Keratinocyte (primary cell): ENCODE data around the gene ZDHHC3. TPM values are rescaled to one million over a fixed set of nuclear protein-coding genes. Genes with fewer than 3 reads are reported as not detected.

Source experiments
- DNase-seq: peaks from one replicate; pipeline ENCODE4 v3.0.0-alpha.2; 2011; ENCODE audit warnings: low read depth, missing footprints, low spot score
- FAIRE-seq: peaks from 2 replicates; lab custom pipeline; 2011; peaks lifted over from hg19 to GRCh38; lab: Jason Lieb, UNC
- H2AFZ ChIP-seq: 2 replicates; pipeline ENCODE4 v1.6.0; 2012; ENCODE audit warnings: low read length, control low read depth, inconsistent platforms; ENCODE audit not compliant: control insufficient read depth
- H3K27ac ChIP-seq: 2 replicates; pipeline ENCODE4 v1.5.1; 2011; ENCODE audit warnings: low read length; ENCODE audit not compliant: control insufficient read depth, insufficient read depth
- H3K27me3 ChIP-seq: 3 replicates; pipeline ENCODE4 v1.6.0; 2011; ENCODE audit warnings: low read length; ENCODE audit not compliant: control insufficient read depth, insufficient read depth; ENCODE audit errors: extremely low read depth
- H3K36me3 ChIP-seq, 2 experiments: 2 replicates in 1 of 2; 3 replicates in 1 of 2; pipeline ENCODE4 v1.5.1; 2011; ENCODE audit warnings: low read length in 2 of 2, mild to moderate bottlenecking in 1 of 2; ENCODE audit not compliant: control insufficient read depth in 2 of 2, insufficient read depth in 2 of 2; ENCODE audit errors: extremely low read depth in 1 of 2
- H3K4me1 ChIP-seq: 3 replicates; pipeline ENCODE4 v1.5.1; 2011; ENCODE audit warnings: low read length; ENCODE audit not compliant: control insufficient read depth, insufficient read depth; ENCODE audit errors: extremely low read depth
- H3K4me2 ChIP-seq: 3 replicates; pipeline ENCODE4 v1.6.0; 2011; ENCODE audit warnings: low read depth, low read length; ENCODE audit not compliant: control insufficient read depth, insufficient read depth; ENCODE audit errors: extremely low read depth
- H3K4me3 ChIP-seq, 3 experiments: fragments of 200-600 bp in 1 of 3; sonication (generic) in 1 of 3; 2 replicates in 2 of 3; 3 replicates in 1 of 3; pipeline ENCODE4 v1.5.1; 2011 to 2016; ENCODE audit warnings: low read length in 3 of 3, mild to moderate bottlenecking in 3 of 3, control low read depth in 2 of 3, inconsistent platforms in 1 of 3, low read depth in 1 of 3, mixed read lengths in 1 of 3, mixed run types in 1 of 3, moderate library complexity in 1 of 3; ENCODE audit not compliant: control insufficient read depth in 2 of 3, insufficient read depth in 2 of 3; ENCODE audit errors: extremely low read depth in 1 of 3
- H3K79me2 ChIP-seq: 2 replicates; pipeline ENCODE4 v1.6.0; 2012; ENCODE audit warnings: low read length; ENCODE audit not compliant: control insufficient read depth, insufficient read depth
- H3K9ac ChIP-seq: 3 replicates; pipeline ENCODE4 v1.6.0; 2011; ENCODE audit warnings: low read length; ENCODE audit not compliant: control insufficient read depth, insufficient read depth; ENCODE audit errors: extremely low read depth
- H3K9me1 ChIP-seq: 3 replicates; pipeline ENCODE4 v1.6.0; 2011; ENCODE audit warnings: low read length; ENCODE audit not compliant: control insufficient read depth, insufficient read depth; ENCODE audit errors: extremely low read depth
- H3K9me3 ChIP-seq: 2 replicates; pipeline ENCODE4 v1.5.1; 2012; ENCODE audit warnings: low read depth, low read length; ENCODE audit not compliant: control insufficient read depth
- H4K20me1 ChIP-seq: 3 replicates; pipeline ENCODE4 v1.6.0; 2011; ENCODE audit warnings: low read length; ENCODE audit not compliant: control insufficient read depth, insufficient read depth; ENCODE audit errors: extremely low read depth
- CTCF ChIP-seq, 3 experiments: IDR thresholded peaks in 1 of 3; conservative IDR thresholded peaks in 1 of 3; optimal IDR thresholded peaks in 1 of 3; 2 replicates in 2 of 3; 3 replicates in 1 of 3; pipeline versions ENCODE3 to v1.5.1; 2011; ENCODE audit warnings: low read length in 3 of 3, mild to moderate bottlenecking in 3 of 3, moderate library complexity in 2 of 3, control low read depth in 1 of 3, inconsistent platforms in 1 of 3; ENCODE audit not compliant: insufficient read depth in 2 of 3; ENCODE audit errors: extremely low read depth in 1 of 3
- EZH2 ChIP-seq: IDR thresholded peaks from one replicate; pipeline ENCODE4 v1.6.1; 2012; ENCODE audit warnings: inconsistent platforms, mild to moderate bottlenecking, low read length, moderate library complexity
- dilution Hi-C: fragments of 300-500 bp; cut with MboI; formaldehyde crosslinking; loops from one replicate; pipeline ENCODE4 v1.7.0; 2020; ENCODE audit warnings: low sequenced_read_pairs; ENCODE audit not compliant: extremely low pct_ligation_motif_present
- polyA plus RNA-seq, 5 experiments: library from polyadenylated mRNA; depleted of rRNA in 3 of 5; stranded (reverse) in 3 of 5; stranded (forward) in 1 of 5; unstranded in 1 of 5; fragments of >200 nt; gene quantifications; 1 replicate in 1 of 5; 2 replicates in 3 of 5; 3 replicates in 1 of 5; pipeline versions ENCODE4 v1.2.1 to v1.2.3, GENCODE V29; 2011 to 2012; ENCODE audit warnings: missing spikeins in 2 of 5, low read depth in 1 of 5, low replicate concordance in 1 of 5

Gene ZDHHC3
- polyA plus RNA-seq, 1 donor (not counting 4 experiments of a cell fraction or from before 2014, with no cell fraction given), result 151 TPM

GRCh38 chr3:44999782-45000181 lies 23.8 kb upstream of the ZDHHC3 start:
- no peak overlapping the region for H3K4me2 ChIP-seq
- peaks cover 2% of the 10 kb centered on the region for H3K9me1 ChIP-seq
- H2AFZ ChIP-seq, result no peak overlapping the region
- H3K9me3 ChIP-seq, result no peaks in the 10 kb centered on the region
- H3K4me1 ChIP-seq, result peaks cover 8% of the 10 kb centered on the region
- dilution Hi-C loops, result no loop called here
- TF ChIP-seq CTCF (optimal IDR thresholded peaks at IDR 0.05 in 1 of 3, IDR thresholded peaks at IDR 0.05 in 1 of 3, conservative IDR thresholded peaks at IDR 0.05 in 1 of 3; ENCODE audit: extremely low read depth in 1 of 3, insufficient read depth in 2 of 3, low read length in 3 of 3) (no peak), EZH2 (no peak)
- peaks cover 7% of the 10 kb centered on the region for H3K79me2 ChIP-seq
- H3K9ac ChIP-seq, result no peak overlapping the region
- H3K27ac ChIP-seq, result no peak overlapping the region
- H3K27me3 ChIP-seq, result no peaks in the 10 kb centered on the region
- peaks cover 33 to 51% of the 10 kb centered on the region in 2 experiments for H3K36me3 ChIP-seq
- no peak overlapping the region for H3K4me3 ChIP-seq
- H4K20me1 ChIP-seq, result no peaks in the 10 kb centered on the region
- DNase-seq, result no peak
- no peak for FAIRE-seq

GRCh38 chr3:44996556-44996969 lies 20.6 kb upstream of the ZDHHC3 start:
- Histone ChIP-seq H3K27ac (no peak overlapping the region), H3K79me2 (peaks cover 9% of the 10 kb centered on the region), H3K4me3 (no peak overlapping the region), H2AFZ (no peak overlapping the region), H3K4me1 (peaks cover 39% of the 10 kb centered on the region), H3K9ac (no peak overlapping the region), H3K9me3 (no peaks in the 10 kb centered on the region), H3K9me1 (peaks cover 5% of the 10 kb centered on the region), H3K36me3 (peaks cover 16 to 40% of the 10 kb centered on the region in 2 experiments), H3K4me2 (no peak overlapping the region), H3K27me3 (no peaks in the 10 kb centered on the region), H4K20me1 (no peaks in the 10 kb centered on the region)
- FAIRE-seq, result no peak
- dilution Hi-C loops, result no loop called here
- TF ChIP-seq CTCF (optimal IDR thresholded peaks at IDR 0.05 in 1 of 3, IDR thresholded peaks at IDR 0.05 in 1 of 3, conservative IDR thresholded peaks at IDR 0.05 in 1 of 3; ENCODE audit: extremely low read depth in 1 of 3, insufficient read depth in 2 of 3, low read length in 3 of 3) (no peak), EZH2 (no peak)
- DNase-seq, result no peak
